ENCODE measurements around the gene ATP13A4. TPM values are rescaled to one million over a fixed set of nuclear protein-coding genes. Genes with fewer than 3 reads are reported as not detected.

The ATP13A4 gene
- total RNA-seq, 4 donors from 2014 or later = 0.77 to 5.9 (median 0.88) TPM; not detected in 1

DNA sequence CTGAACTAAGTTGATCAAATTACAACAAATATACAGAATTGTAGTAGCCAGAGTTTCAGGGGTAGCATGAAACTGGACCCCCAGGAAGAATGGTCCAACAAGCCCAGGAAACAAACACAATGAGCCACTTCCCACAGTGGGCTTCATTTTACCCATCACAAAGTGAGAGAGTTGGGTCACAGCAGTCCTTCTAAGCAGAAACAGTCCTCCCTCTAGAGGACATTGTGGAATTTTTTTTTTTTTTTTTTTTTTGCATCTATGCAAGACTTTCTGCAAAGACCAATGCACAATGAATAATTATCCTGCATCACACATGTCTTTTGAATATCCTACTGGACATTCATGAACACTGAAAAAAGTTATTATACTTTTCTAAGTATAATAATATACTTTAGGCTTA lies 102.4 kb downstream of the ATP13A4 start:
- TF ChIP-seq CTCF (IDR thresholded peaks at IDR 0.05) (no peak), POLR2A (IDR thresholded peaks at IDR 0.05) (no peak)
- intact Hi-C loops (cut with DNase I; ENCODE audit: low total_unique reads) = no loop called here
- DNase-seq = no peak
- Histone ChIP-seq H3K36me3 (no peaks in the 10 kb centered on the region), H3K9me3 (no peaks in the 10 kb centered on the region), H3K4me1 (no peaks in the 10 kb centered on the region), H3K27me3 (no peaks in the 10 kb centered on the region), H3K4me3 (no peak overlapping the region), H3K27ac (no peak overlapping the region)

- no peak overlapping the region for H3K27ac ChIP-seq
- DNase-seq = no peak
- TF ChIP-seq CTCF (IDR thresholded peaks at IDR 0.05) (no peak), POLR2A (IDR thresholded peaks at IDR 0.05) (no peak)
- no peaks in the 10 kb centered on the region for H3K27me3 ChIP-seq
- no peak overlapping the region for H3K4me3 ChIP-seq
- H3K36me3 ChIP-seq = no peaks in the 10 kb centered on the region
- intact Hi-C loops (cut with DNase I; ENCODE audit: low total_unique reads) = no loop called here
- H3K9me3 ChIP-seq = no peaks in the 10 kb centered on the region
- no peaks in the 10 kb centered on the region for H3K4me1 ChIP-seq
Measured at GRCh38 chr3:193451902-193452301, 102.8 kb downstream of the ATP13A4 start.

- TF ChIP-seq POLR2A (IDR thresholded peaks at IDR 0.05) = no peak
- TF ChIP-seq CTCF (IDR thresholded peaks at IDR 0.05) = no peak
- no peaks in the 10 kb centered on the region for H3K36me3 ChIP-seq
- H3K4me3 ChIP-seq = no peak overlapping the region
- no peaks in the 10 kb centered on the region for H3K9me3 ChIP-seq
- no peaks in the 10 kb centered on the region for H3K4me1 ChIP-seq
- intact Hi-C loops (cut with DNase I; ENCODE audit: low total_unique reads) = no loop called here
- H3K27me3 ChIP-seq = no peaks in the 10 kb centered on the region
- DNase-seq = no peak
- H3K27ac ChIP-seq = no peak overlapping the region
Measured at GRCh38 chr3:193446965-193447602, 107.6 kb downstream of the ATP13A4 start.

GRCh38 chr3:193439423-193439822 lies 115.3 kb downstream of the ATP13A4 start:
- intact Hi-C loops (cut with DNase I; ENCODE audit: low total_unique reads) = no loop called here
- TF ChIP-seq CTCF (IDR thresholded peaks at IDR 0.05) (no peak), POLR2A (IDR thresholded peaks at IDR 0.05) (no peak)
- no peak overlapping the region for H3K4me3 ChIP-seq

GRCh38 chr3:193418576-193419373 lies 135.9 kb downstream of the ATP13A4 start:
- TF ChIP-seq POLR2A (IDR thresholded peaks at IDR 0.05) (no peak), CTCF (IDR thresholded peaks at IDR 0.05) (no peak)
- H3K4me3 ChIP-seq = no peak overlapping the region
- no peak overlapping the region for H3K27ac ChIP-seq
- no peaks in the 10 kb centered on the region for H3K4me1 ChIP-seq
- no peaks in the 10 kb centered on the region for H3K36me3 ChIP-seq
- DNase-seq = no peak
- no peaks in the 10 kb centered on the region for H3K9me3 ChIP-seq
- intact Hi-C loops (cut with DNase I; ENCODE audit: low total_unique reads) = no loop called here
- H3K27me3 ChIP-seq = no peaks in the 10 kb centered on the region

More at GRCh38 chr3:193439423-193439822, 115.3 kb downstream of the ATP13A4 start:
- Histone ChIP-seq H3K9me3 (no peaks in the 10 kb centered on the region), H3K27ac (no peak overlapping the region), H3K4me1 (no peaks in the 10 kb centered on the region), H3K27me3 (no peaks in the 10 kb centered on the region), H3K36me3 (no peaks in the 10 kb centered on the region)
- DNase-seq = no peak

Measured in uterus (tissue), 4 donors.